ENCODE data around the gene ADH6.

DNA sequence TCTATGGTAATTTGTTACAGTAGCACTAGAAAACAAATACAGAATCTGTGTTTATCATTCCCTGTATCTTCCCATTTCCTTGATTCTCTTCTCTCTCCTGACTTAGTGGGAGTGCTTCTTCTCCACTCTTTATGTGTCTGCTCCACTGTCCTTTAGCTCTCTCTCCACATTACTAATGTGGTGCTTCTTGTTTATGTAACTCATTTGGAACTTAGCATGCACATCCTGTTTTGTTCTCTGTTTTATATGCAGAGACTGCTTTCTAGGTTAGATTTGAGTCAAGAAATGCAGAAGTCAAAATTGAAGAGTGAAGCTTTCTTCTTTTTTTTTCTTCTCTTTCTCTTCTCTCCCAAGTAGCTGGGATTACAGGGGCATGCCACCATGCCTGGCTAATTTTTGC, 45.9 kb upstream of the ADH6 start:
- TF ChIP-seq, protein P1, sequence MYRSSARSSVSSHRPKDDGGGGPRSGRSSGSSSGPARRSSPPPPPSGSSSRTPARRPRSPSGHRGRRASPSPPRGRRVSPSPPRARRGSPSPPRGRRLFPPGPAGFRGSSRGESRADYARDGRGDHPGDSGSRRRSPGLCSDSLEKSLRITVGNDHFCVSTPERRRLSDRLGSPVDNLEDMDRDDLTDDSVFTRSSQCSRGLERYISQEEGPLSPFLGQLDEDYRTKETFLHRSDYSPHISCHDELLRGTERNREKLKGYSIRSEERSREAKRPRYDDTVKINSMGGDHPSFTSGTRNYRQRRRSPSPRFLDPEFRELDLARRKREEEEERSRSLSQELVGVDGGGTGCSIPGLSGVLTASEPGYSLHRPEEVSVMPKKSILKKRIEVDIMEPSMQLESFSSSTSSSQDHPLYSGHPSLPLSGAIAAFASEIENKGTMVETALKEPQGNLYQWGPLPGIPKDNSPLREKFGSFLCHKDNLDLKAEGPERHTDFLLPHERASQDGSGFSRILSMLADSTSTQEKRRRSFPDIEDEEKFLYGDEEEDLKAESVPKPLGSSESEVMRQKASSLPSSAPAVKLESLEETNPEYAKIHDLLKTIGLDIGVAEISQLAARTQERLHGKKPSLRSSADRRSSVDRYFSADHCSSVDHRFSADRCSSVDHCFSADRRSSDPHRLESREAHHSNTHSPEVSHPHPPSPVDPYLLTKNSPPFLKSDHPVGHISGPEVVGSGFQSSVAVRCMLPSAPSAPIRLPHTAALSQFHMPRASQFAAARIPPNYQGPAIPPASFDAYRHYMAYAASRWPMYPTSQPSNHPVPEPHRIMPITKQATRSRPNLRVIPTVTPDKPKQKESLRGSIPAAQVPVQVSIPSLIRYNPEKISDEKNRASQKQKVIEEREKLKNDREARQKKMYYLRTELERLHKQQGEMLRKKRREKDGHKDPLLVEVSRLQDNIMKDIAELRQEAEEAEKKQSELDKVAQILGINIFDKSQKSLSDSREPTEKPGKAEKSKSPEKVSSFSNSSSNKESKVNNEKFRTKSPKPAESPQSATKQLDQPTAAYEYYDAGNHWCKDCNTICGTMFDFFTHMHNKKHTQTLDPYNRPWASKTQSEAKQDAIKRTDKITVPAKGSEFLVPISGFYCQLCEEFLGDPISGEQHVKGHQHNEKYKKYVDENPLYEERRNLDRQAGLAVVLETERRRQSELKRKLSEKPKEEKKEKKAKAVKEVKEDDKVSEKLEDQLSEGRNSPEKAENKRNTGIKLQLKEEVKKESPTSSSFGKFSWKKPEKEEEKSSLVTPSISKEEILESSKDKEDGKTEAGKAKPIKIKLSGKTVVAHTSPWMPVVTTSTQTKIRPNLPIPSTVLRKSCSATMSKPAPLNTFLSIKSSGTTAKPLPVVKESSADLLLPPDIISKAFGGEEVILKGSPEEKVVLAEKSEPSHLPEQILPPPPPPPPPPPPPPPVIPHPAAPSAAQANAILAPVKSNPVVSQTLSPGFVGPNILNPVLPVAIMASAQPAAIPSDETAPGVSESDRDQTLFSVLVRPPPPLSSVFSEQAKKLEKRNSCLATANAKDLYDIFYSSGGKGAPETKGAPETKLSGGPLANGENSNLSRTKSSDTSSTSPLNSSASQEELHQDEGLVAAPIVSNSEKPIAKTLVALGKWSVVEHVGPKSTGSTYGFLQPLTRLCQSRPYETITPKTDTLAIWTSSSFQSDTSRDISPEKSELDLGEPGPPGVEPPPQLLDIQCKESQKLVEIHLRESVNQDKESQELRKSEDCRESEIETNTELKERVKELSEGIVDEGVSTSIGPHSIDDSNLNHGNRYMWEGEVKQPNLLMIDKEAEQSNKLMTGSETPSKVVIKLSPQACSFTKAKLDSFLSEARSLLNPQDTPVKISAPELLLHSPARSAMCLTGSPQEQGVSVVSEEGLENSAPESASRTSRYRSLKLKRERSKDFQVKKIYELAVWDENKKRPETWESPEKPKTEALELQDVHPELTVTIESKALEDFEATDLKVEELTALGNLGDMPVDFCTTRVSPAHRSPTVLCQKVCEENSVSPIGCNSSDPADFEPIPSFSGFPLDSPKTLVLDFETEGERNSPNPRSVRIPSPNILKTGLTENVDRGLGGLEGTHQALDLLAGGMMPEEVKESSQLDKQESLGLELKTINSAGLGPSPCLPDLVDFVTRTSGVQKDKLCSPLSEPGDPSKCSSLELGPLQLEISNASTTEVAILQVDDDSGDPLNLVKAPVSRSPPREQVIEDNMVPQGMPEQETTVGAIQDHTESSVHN (IDR thresholded peaks at IDR 0.05; ENCODE audit: borderline replicate concordance in 1 of 2, low read depth in 1 of 2), result no peak
- TF ChIP-seq YY1 (IDR thresholded peaks at IDR 0.05; ENCODE audit: borderline replicate concordance in 1 of 3, control insufficient read depth in 1 of 3, extremely low read depth in 1 of 3, insufficient read depth in 3 of 3, insufficient read length in 1 of 3, insufficient replicate concordance in 2 of 3, low read depth in 1 of 3, low read length in 2 of 3) (no peak), ZNF324 (CRISPR knock-in tag; IDR thresholded peaks at IDR 0.05) (no peak), CTCF (IDR thresholded peaks at IDR 0.05 in 2 of 3, conservative IDR thresholded peaks at IDR 0.05 in 1 of 3; ENCODE audit: insufficient read depth in 2 of 3, low read depth in 1 of 3, low read length in 3 of 3) (no peak), CBX8 (IDR thresholded peaks at IDR 0.05; ENCODE audit: borderline replicate concordance, extremely low read depth, low read depth, low read length, poor library complexity, severe bottlenecking) (no peak), HDAC2 (IDR thresholded peaks at IDR 0.05) (no peak), FOXJ3 (CRISPR knock-in tag; IDR thresholded peaks at IDR 0.05) (no peak), BACH1 (tag; IDR thresholded peaks at IDR 0.05) (no peak), SMAD1 (IDR thresholded peaks at IDR 0.05; ENCODE audit: low read depth, low read length, partially characterized antibody) (no peak), ZNF239 (CRISPR knock-in tag; IDR thresholded peaks at IDR 0.05) (no peak), POLR2A (conservative IDR thresholded peaks at IDR 0.05) (no peak), ZC3H8 (IDR thresholded peaks at IDR 0.05) (no peak)

Data from K562 (cell line).